IMR-90 (cell line): ENCODE results near the gene TPSG1. TPM values are rescaled to one million over a fixed set of nuclear protein-coding genes. Genes with fewer than 3 reads are reported as not detected.

ENCODE experiments used
- ATAC-seq: fragments of 200-7000 bp; cut with Tn5 transposase; 2 replicates; pipeline ENCODE4 v1.9.1; 2020; ENCODE audit warnings: low read depth, mild to moderate bottlenecking, moderate library complexity
- BruUV-seq: library from RNA; stranded (reverse); fragments of 400-500 nt; replicated peaks from 2 replicates; lab custom pipeline; 2021; lab: Mats Ljungman, UMichigan
- CTCF ChIA-PET: fragments of 300-600 bp; formaldehyde crosslinking; extraction: SDS; loops from one replicate; lab custom pipeline; 2021; ENCODE audit warnings: antibody characterized with exemption; lab: Yijun Ruan, JAX
- POLR2A ChIA-PET: fragments of 300-600 bp; sonication (Branson Sonifier 250); formaldehyde crosslinking; loops from one replicate; lab custom pipeline; 2022; ENCODE audit warnings: antibody characterized with exemption; ENCODE audit not compliant: unreplicated experiment; lab: Charles Lee
- DNase-seq: peaks from one replicate; pipeline ENCODE4 v3.0.0; 2013
- H2AFZ ChIP-seq: replicated peaks from 2 replicates; pipeline ENCODE3; 2013; ENCODE audit warnings: low read length, mild to moderate bottlenecking; ENCODE audit not compliant: poor library complexity
- H2AK5ac ChIP-seq: 2 replicates; pipeline ENCODE4 v1.6.1; 2013; ENCODE audit warnings: low read depth, low read length, inconsistent platforms
- H2AK9ac ChIP-seq: replicated peaks from 2 replicates; pipeline ENCODE3; 2013; ENCODE audit warnings: mild to moderate bottlenecking, low read depth, low read length, moderate library complexity; ENCODE audit not compliant: poor library complexity
- H2BK120ac ChIP-seq: 2 replicates; pipeline ENCODE4 v1.6.1; 2013; ENCODE audit warnings: low read depth, low read length, inconsistent platforms
- H2BK15ac ChIP-seq: 3 replicates; pipeline ENCODE4 v1.6.1; 2013; ENCODE audit warnings: low read depth, low read length, inconsistent platforms
- H2BK20ac ChIP-seq: 2 replicates; pipeline ENCODE4 v1.6.1; 2013; ENCODE audit warnings: low read depth, mild to moderate bottlenecking, inconsistent platforms, low read length, moderate library complexity
- H2BK5ac ChIP-seq: 2 replicates; pipeline ENCODE4 v1.6.1; 2013; ENCODE audit warnings: mild to moderate bottlenecking, low read depth, low read length, inconsistent platforms; ENCODE audit not compliant: poor library complexity, severe bottlenecking
- H3K14ac ChIP-seq: replicated peaks from 2 replicates; pipeline ENCODE4 v1.6.1; 2013; ENCODE audit warnings: low read depth, low read length, inconsistent platforms
- H3K18ac ChIP-seq: 2 replicates; pipeline ENCODE4 v1.6.1; 2013; ENCODE audit warnings: low read depth, low read length, control low read depth
- H3K23ac ChIP-seq: 2 replicates; pipeline ENCODE4 v1.6.1; 2013; ENCODE audit warnings: low read depth, low read length, inconsistent platforms
- H3K27ac ChIP-seq: 2 replicates; pipeline ENCODE4 v1.5.1; 2013; ENCODE audit warnings: mild to moderate bottlenecking, control low read depth, low read length; ENCODE audit not compliant: insufficient read depth
- H3K27me3 ChIP-seq: 2 replicates; pipeline ENCODE4 v1.6.1; 2013; ENCODE audit warnings: low read length; ENCODE audit not compliant: control insufficient read depth, insufficient read depth
- H3K36me3 ChIP-seq: 2 replicates; pipeline ENCODE4 v1.6.1; 2013; ENCODE audit warnings: low read length, mixed read lengths; ENCODE audit not compliant: control insufficient read depth, insufficient read depth
- H3K4ac ChIP-seq: 2 replicates; pipeline ENCODE4 v1.6.1; 2013; ENCODE audit warnings: low read depth, low read length, inconsistent platforms
- H3K4me1 ChIP-seq: 2 replicates; pipeline ENCODE4 v1.6.1; 2013; ENCODE audit warnings: low read length, mixed read lengths; ENCODE audit not compliant: control insufficient read depth, insufficient read depth
- H3K4me2 ChIP-seq: 2 replicates; pipeline ENCODE4 v1.6.1; 2013; ENCODE audit warnings: low read depth, mild to moderate bottlenecking, control low read depth, low read length, moderate library complexity
- H3K4me3 ChIP-seq: 2 replicates; pipeline ENCODE4 v1.5.1; 2013; ENCODE audit warnings: low read depth, mild to moderate bottlenecking, control low read depth, low read length, moderate library complexity; ENCODE audit not compliant: insufficient read depth
- H3K56ac ChIP-seq: 2 replicates; pipeline ENCODE4 v1.6.1; 2013; ENCODE audit warnings: low read length, inconsistent platforms; ENCODE audit not compliant: insufficient read depth; ENCODE audit errors: extremely low read depth
- H3K79me1 ChIP-seq, 2 experiments: 2 replicates each; pipeline ENCODE4 v1.6.1; 2013; ENCODE audit warnings: low read length in 2 of 2, inconsistent platforms in 1 of 2, low read depth in 1 of 2
- H3K9ac ChIP-seq: 2 replicates; pipeline ENCODE4 v1.6.1; 2013; ENCODE audit warnings: low read depth, low read length, control low read depth
- H3K9me1 ChIP-seq: 2 replicates; pipeline ENCODE4 v1.6.1; 2013; ENCODE audit warnings: low read length, inconsistent platforms; ENCODE audit not compliant: insufficient read depth
- H3K9me3 ChIP-seq: 2 replicates; pipeline ENCODE4 v1.6.1; 2013; ENCODE audit warnings: low read length; ENCODE audit not compliant: control insufficient read depth, insufficient read depth
- H4K20me1 ChIP-seq: 2 replicates; pipeline ENCODE4 v1.6.1; 2013; ENCODE audit warnings: low read length, inconsistent platforms; ENCODE audit not compliant: insufficient read depth
- H4K5ac ChIP-seq: 2 replicates; pipeline ENCODE4 v1.6.1; 2013; ENCODE audit warnings: mild to moderate bottlenecking, low read depth, low read length, control low read depth
- H4K8ac ChIP-seq, 2 experiments: 2 replicates each; pipeline ENCODE4 v1.6.1; 2013; ENCODE audit warnings: low read depth in 2 of 2, low read length in 2 of 2, control low read depth in 1 of 2, inconsistent platforms in 1 of 2
- H4K91ac ChIP-seq: 2 replicates; pipeline ENCODE4 v1.6.1; 2013; ENCODE audit warnings: low read depth, low read length, inconsistent platforms; ENCODE audit not compliant: insufficient read depth
- BHLHE40 ChIP-seq: fragments of 150-350 bp; IDR thresholded peaks from 2 replicates; pipeline ENCODE4 v1.6.1; 2016; ENCODE audit warnings: mild to moderate bottlenecking, low read depth, low read length
- CEBPB ChIP-seq: IDR thresholded peaks from 2 replicates; pipeline ENCODE4 v1.6.1; 2012; ENCODE audit warnings: low read depth, low read length, improper control_type of control experiment
- CHD1 ChIP-seq: IDR thresholded peaks from 2 replicates; pipeline ENCODE4 v1.6.1; 2012; ENCODE audit warnings: low read depth, low read length, improper control_type of control experiment
- CTCF ChIP-seq: conservative IDR thresholded peaks from 2 replicates; pipeline ENCODE4 v1.5.1; 2012; ENCODE audit warnings: mild to moderate bottlenecking, low read depth, low read length, improper control_type of control experiment
- ELK1 ChIP-seq: fragments of 150-350 bp; IDR thresholded peaks from 2 replicates; pipeline ENCODE4 v1.6.1; 2016; ENCODE audit warnings: low read depth, mild to moderate bottlenecking, low read length, moderate library complexity, borderline replicate concordance
- FOS ChIP-seq: fragments of 150-350 bp; IDR thresholded peaks from 2 replicates; pipeline ENCODE4 v1.6.1; 2016; ENCODE audit warnings: low read depth, low read length
- MAFK ChIP-seq: IDR thresholded peaks from 2 replicates; pipeline ENCODE4 v1.6.1; 2012; ENCODE audit warnings: low read depth, low read length, improper control_type of control experiment
- MAZ ChIP-seq: IDR thresholded peaks from 2 replicates; pipeline ENCODE4 v1.6.1; 2012; ENCODE audit warnings: low read depth, mild to moderate bottlenecking, low read length, improper control_type of control experiment, moderate library complexity, borderline replicate concordance
- MXI1 ChIP-seq: IDR thresholded peaks from 2 replicates; pipeline ENCODE4 v1.6.1; 2012; ENCODE audit warnings: low read depth, mild to moderate bottlenecking, low read length, moderate library complexity, borderline replicate concordance
- NFE2L2 ChIP-seq: fragments of 150-350 bp; IDR thresholded peaks from 2 replicates; pipeline ENCODE4 v1.6.1; 2016; ENCODE audit warnings: low read depth, mild to moderate bottlenecking, low read length
- POLR2A ChIP-seq: IDR thresholded peaks from 2 replicates; pipeline ENCODE4 v1.6.1; 2012; ENCODE audit warnings: mild to moderate bottlenecking, low read depth, low read length
- RAD21 ChIP-seq: IDR thresholded peaks from 2 replicates; pipeline ENCODE4 v1.6.1; 2012; ENCODE audit warnings: low read length, improper control_type of control experiment
- RCOR1 ChIP-seq: IDR thresholded peaks from 2 replicates; pipeline ENCODE4 v1.6.1; 2012; ENCODE audit warnings: mild to moderate bottlenecking, low read length, improper control_type of control experiment; ENCODE audit not compliant: insufficient replicate concordance
- RFX5 ChIP-seq: IDR thresholded peaks from 2 replicates; pipeline ENCODE4 v1.8.0; 2012; ENCODE audit warnings: low read depth, mild to moderate bottlenecking, low read length, moderate library complexity
- SMC3 ChIP-seq: fragments of 150-350 bp; IDR thresholded peaks from 2 replicates; pipeline ENCODE4 v1.6.1; 2016; ENCODE audit warnings: low read depth, mild to moderate bottlenecking, antibody characterized with exemption, low read length, moderate library complexity
- USF2 ChIP-seq: fragments of 150-350 bp; IDR thresholded peaks from 2 replicates; pipeline ENCODE4 v1.6.1; 2017; ENCODE audit warnings: mild to moderate bottlenecking, antibody characterized with exemption, low read length, low read depth
- WGBS, 2 experiments: methylation state at CpG; one replicate each; pipeline versions ENCODE4 v1.1.5 to v1.1.7; 2013; ENCODE audit warnings: missing lambda C conversion rate in 2 of 2; ENCODE audit not compliant: insufficient read length in 1 of 2; ENCODE audit errors: extremely low coverage in 2 of 2; 5-methylcytosine and 5-hydroxymethylcytosine counted together
- dilution Hi-C: fragments of 300-500 bp; cut with HindIII; formaldehyde crosslinking; loops from one replicate; pipeline ENCODE4 v1.14.3; 2018; ENCODE audit warnings: low sequenced_read_pairs; ENCODE audit not compliant: unreplicated experiment
- in situ Hi-C: fragments of 300-500 bp; cut with MboI; formaldehyde crosslinking; loops from 3 replicates; pipeline ENCODE4 v1.14.3; 2019; ENCODE audit warnings: low sequenced_read_pairs, inconsistent platforms, mixed read lengths
- intact Hi-C: fragments of 100-400 bp; cut with micrococcal nuclease; formaldehyde crosslinking; loops from 2 replicates; pipeline ENCODE4 v1.10.0; 2022
- polyA plus RNA-seq, 3 experiments: library from polyadenylated mRNA; depleted of rRNA; stranded (reverse); fragments of >200 nt; gene quantifications; 2 replicates each; pipeline ENCODE4 v1.2.3, GENCODE V29; 2012; ENCODE audit warnings: low replicate concordance in 1 of 3
- total RNA-seq: library from RNA; depleted of rRNA; stranded (reverse); fragments of >200 nt; gene quantifications from 2 replicates; pipeline ENCODE4 v1.2.3, GENCODE V29; 2012

Gene TPSG1
- total and polyA plus RNA-seq, 2 of the 4 experiments (the other 2 are of a cell fraction): not detected

- ATAC-seq (no peak), DNase-seq (no peak)
- H2BK20ac ChIP-seq: no peak overlapping the region
- H3K9ac ChIP-seq: no peak overlapping the region
- ChIA-PET POLR2A (no interaction called here), CTCF (no interaction called here)
- H2AK9ac ChIP-seq: no peak overlapping the region
- no peak overlapping the region for H2BK15ac ChIP-seq
- H3K4ac ChIP-seq: no peak overlapping the region
- 100% methylated on average over 1 of the region's 13 CpGs; no CpG with 5 or more reads in 1 of the 2 experiments for WGBS, 2 experiments
- no peak overlapping the region for H3K56ac ChIP-seq
- H3K9me3 ChIP-seq: no peaks in the 10 kb centered on the region
- no peak for TF ChIP-seq BHLHE40
- TF ChIP-seq FOS: no peak
- no peak for TF ChIP-seq CHD1
- no peak for TF ChIP-seq MXI1
- no peak for TF ChIP-seq RAD21
- TF ChIP-seq CEBPB: no peak
- TF ChIP-seq ELK1: no peak
- TF ChIP-seq USF2: no peak
- no peak for TF ChIP-seq POLR2A
- TF ChIP-seq MAZ: no peak
- TF ChIP-seq NFE2L2: no peak
- TF ChIP-seq CTCF: no peak
- TF ChIP-seq SMC3: no peak
- TF ChIP-seq RCOR1: no peak
- no peak for TF ChIP-seq MAFK
- no peak for TF ChIP-seq RFX5
- in situ Hi-C loops: no loop called here
- dilution Hi-C loops: no loop called here
- intact Hi-C loops: no loop called here
- no peak overlapping the region for H2BK5ac ChIP-seq
- no peak overlapping the region for H4K91ac ChIP-seq
- no peak overlapping the region for H4K8ac ChIP-seq
- H2AFZ ChIP-seq: no peak overlapping the region
- no peak overlapping the region for H3K23ac ChIP-seq
- H3K79me1 ChIP-seq: no peaks in the 10 kb centered on the region
- BruUV-seq: no TSS peak
- 0 out of 2 replicates have a peak, but pooled peaks cover 3% of the 10 kb centered on the region for H3K9me1 ChIP-seq
- H3K4me3 ChIP-seq: no peak overlapping the region
- H3K18ac ChIP-seq: no peak overlapping the region
- no peak overlapping the region for H3K27ac ChIP-seq
- H2BK120ac ChIP-seq: no peak overlapping the region
- peaks cover 20% of the 10 kb centered on the region for H3K4me1 ChIP-seq
- no peaks in the 10 kb centered on the region; the same call in 1 of the 2 replicates for H4K20me1 ChIP-seq
- H3K14ac ChIP-seq: no peak overlapping the region
- no peak overlapping the region for H2AK5ac ChIP-seq
- no peak overlapping the region for H3K4me2 ChIP-seq
- no peaks in the 10 kb centered on the region; the same call in 1 of the 2 replicates for H3K27me3 ChIP-seq
- H3K36me3 ChIP-seq: no peaks in the 10 kb centered on the region
- no peak overlapping the region for H4K5ac ChIP-seq
These were observed 52.4 kb downstream of the TPSG1 start for GRCh38 chr16:1172651-1173050.
